ENCODE data around the gene OR5AP2. TPM values are rescaled to one million over a fixed set of nuclear protein-coding genes. Genes with fewer than 3 reads are reported as not detected.
"Not testable (repeated sequence)": the region's sequence is repeated elsewhere in the genome, so short reads cannot be mapped to it uniquely, and the experiment has no call there.

The OR5AP2 gene
- total RNA-seq, 1 experiment from 2014 or later = not detected

- DNase-seq = no peak
- Mint-ChIP-seq H3K27ac (ENCODE audit: unreplicated experiment) (no peak overlapping the region), H3K9me3 (ENCODE audit: low read depth, unreplicated experiment) (no peaks in the 10 kb centered on the region), H3K36me3 (ENCODE audit: insufficient read depth, unreplicated experiment) (no peaks in the 10 kb centered on the region), H3K4me1 (ENCODE audit: low read depth, unreplicated experiment) (no peaks in the 10 kb centered on the region), H3K27me3 (ENCODE audit: unreplicated experiment) (peaks cover under 1% of the 10 kb centered on the region), H3K4me3 (ENCODE audit: low read depth, unreplicated experiment) (no peak overlapping the region)
- BruUV-seq (replicated peaks) = no TSS peak
- TF ChIP-seq, protein P1, sequence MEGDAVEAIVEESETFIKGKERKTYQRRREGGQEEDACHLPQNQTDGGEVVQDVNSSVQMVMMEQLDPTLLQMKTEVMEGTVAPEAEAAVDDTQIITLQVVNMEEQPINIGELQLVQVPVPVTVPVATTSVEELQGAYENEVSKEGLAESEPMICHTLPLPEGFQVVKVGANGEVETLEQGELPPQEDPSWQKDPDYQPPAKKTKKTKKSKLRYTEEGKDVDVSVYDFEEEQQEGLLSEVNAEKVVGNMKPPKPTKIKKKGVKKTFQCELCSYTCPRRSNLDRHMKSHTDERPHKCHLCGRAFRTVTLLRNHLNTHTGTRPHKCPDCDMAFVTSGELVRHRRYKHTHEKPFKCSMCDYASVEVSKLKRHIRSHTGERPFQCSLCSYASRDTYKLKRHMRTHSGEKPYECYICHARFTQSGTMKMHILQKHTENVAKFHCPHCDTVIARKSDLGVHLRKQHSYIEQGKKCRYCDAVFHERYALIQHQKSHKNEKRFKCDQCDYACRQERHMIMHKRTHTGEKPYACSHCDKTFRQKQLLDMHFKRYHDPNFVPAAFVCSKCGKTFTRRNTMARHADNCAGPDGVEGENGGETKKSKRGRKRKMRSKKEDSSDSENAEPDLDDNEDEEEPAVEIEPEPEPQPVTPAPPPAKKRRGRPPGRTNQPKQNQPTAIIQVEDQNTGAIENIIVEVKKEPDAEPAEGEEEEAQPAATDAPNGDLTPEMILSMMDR (IDR thresholded peaks at IDR 0.05; ENCODE audit: unreplicated experiment) = no peak
- CTCF ChIA-PET = interaction anchor here (0.6 kb wide), 1 partner anchor 205 kb away, joined by 5 read pairs; no protein-coding TSS in a partner anchor
- intact Hi-C loops (cut with micrococcal nuclease; ENCODE audit: unreplicated experiment) = loop anchor here (10.0 kb wide), 2 partner anchors 309 to 681 kb away; no protein-coding TSS in a partner anchor
These were observed 16.3 kb downstream of the OR5AP2 start for GRCh38 chr11:56625946-56626345.

GRCh38 chr11:56624661-56625110 is 17.6 kb downstream of the OR5AP2 start:
- H3K4me1 Mint-ChIP-seq (ENCODE audit: low read depth, unreplicated experiment) = no peaks in the 10 kb centered on the region
- DNase-seq = peak; percentile 51
- TF ChIP-seq, protein P1 (IDR thresholded peaks at IDR 0.05; ENCODE audit: unreplicated experiment) = peak; percentile 45
- CTCF ChIA-PET = interaction anchor here (0.7 kb wide), 1 partner anchor 625 kb away, joined by 5 read pairs; no protein-coding TSS in a partner anchor
- no TSS peak for BruUV-seq (replicated peaks)
- H3K27ac Mint-ChIP-seq (ENCODE audit: unreplicated experiment) = no peak overlapping the region
- intact Hi-C loops (cut with micrococcal nuclease; ENCODE audit: unreplicated experiment) = loop anchor here (1.0 to 10.0 kb wide), 6 partner anchors 78 to 680 kb away; no protein-coding TSS in a partner anchor
- H3K36me3 Mint-ChIP-seq (ENCODE audit: insufficient read depth, unreplicated experiment) = no peaks in the 10 kb centered on the region
- H3K27me3 Mint-ChIP-seq (ENCODE audit: unreplicated experiment) = peaks cover 13% of the 10 kb centered on the region
- no peak overlapping the region for H3K4me3 Mint-ChIP-seq (ENCODE audit: low read depth, unreplicated experiment)
- H3K9me3 Mint-ChIP-seq (ENCODE audit: low read depth, unreplicated experiment) = no peaks in the 10 kb centered on the region

GRCh38 chr11:56611174-56611573 is 31.1 kb downstream of the OR5AP2 start:
- TF ChIP-seq, protein P1 (IDR thresholded peaks at IDR 0.05; ENCODE audit: unreplicated experiment) = no peak
- CTCF ChIA-PET = no interaction called here
- no TSS peak for BruUV-seq (replicated peaks)
- Mint-ChIP-seq H3K27me3 (ENCODE audit: unreplicated experiment) (peaks cover 14% of the 10 kb centered on the region), H3K36me3 (ENCODE audit: insufficient read depth, unreplicated experiment) (no peaks in the 10 kb centered on the region), H3K27ac (ENCODE audit: unreplicated experiment) (no peak overlapping the region), H3K9me3 (ENCODE audit: low read depth, unreplicated experiment) (no peaks in the 10 kb centered on the region), H3K4me1 (ENCODE audit: low read depth, unreplicated experiment) (no peaks in the 10 kb centered on the region), H3K4me3 (ENCODE audit: low read depth, unreplicated experiment) (no peak overlapping the region)
- intact Hi-C loops (cut with micrococcal nuclease; ENCODE audit: unreplicated experiment) = no loop called here
- DNase-seq = no peak

DNA sequence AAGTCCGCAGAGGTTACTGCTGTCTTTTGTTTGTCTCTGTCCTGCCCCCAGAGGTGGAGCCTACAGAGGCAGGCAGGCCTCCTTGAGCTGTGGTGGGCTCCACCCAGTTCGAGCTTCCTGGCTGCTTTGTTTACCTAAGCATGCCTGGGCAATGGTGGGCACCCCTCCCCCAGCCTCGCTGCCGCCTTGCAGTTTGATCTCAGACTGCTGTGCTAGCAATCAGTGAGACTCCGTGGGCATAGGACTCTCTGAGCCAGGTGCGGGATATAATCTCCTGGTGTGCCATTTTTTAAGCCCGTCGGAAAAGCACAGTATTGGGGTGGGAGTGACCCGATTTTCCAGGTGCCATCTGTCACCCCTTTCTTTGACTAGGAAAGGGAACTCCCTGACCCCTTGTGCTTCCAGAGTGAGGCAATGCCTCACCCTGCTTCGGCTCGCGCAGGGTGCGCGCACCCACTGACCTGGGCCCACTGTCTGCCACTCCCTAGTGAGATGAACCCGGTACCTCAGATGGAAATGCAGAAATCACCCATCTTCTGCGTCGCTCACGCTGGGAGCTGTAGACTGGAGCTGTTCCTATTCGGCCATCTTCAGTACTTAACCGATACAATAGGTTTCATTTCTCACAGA is 50.0 kb downstream of the OR5AP2 start:
- BruUV-seq (replicated peaks); H3K36me3 Mint-ChIP-seq (ENCODE audit: insufficient read depth, unreplicated experiment); H3K27me3 Mint-ChIP-seq (ENCODE audit: unreplicated experiment); intact Hi-C loops (cut with micrococcal nuclease; ENCODE audit: unreplicated experiment); H3K27ac Mint-ChIP-seq (ENCODE audit: unreplicated experiment); H3K9me3 Mint-ChIP-seq (ENCODE audit: low read depth, unreplicated experiment); H3K4me1 Mint-ChIP-seq (ENCODE audit: low read depth, unreplicated experiment); DNase-seq; CTCF ChIA-PET; H3K4me3 Mint-ChIP-seq (ENCODE audit: low read depth, unreplicated experiment): not testable (repeated sequence)

Other genes with a start within 250 kb of the OR5AP2 start
- gene OR5AL1, start 229.7 kb downstream of the OR5AP2 start, total RNA-seq (2022) = not detected in 2 replicates
- not detected in 2 replicates for gene OR5M3, start 169.1 kb downstream of the OR5AP2 start, total RNA-seq (2022)
- not detected in 2 replicates for gene OR5M8, start 151.1 kb downstream of the OR5AP2 start, total RNA-seq (2022)
- gene OR5M11, start 99.2 kb downstream of the OR5AP2 start, total RNA-seq (2022) = not detected in 2 replicates
- not detected in 2 replicates for gene OR5M10, start 64.7 kb downstream of the OR5AP2 start, total RNA-seq (2022)
- not detected in 2 replicates for gene OR5M1, start 27.6 kb downstream of the OR5AP2 start, total RNA-seq (2022)
- not detected in 2 replicates for gene OR5AR1, start 21.2 kb upstream of the OR5AP2 start, total RNA-seq (2022)
- gene OR9G1, start 56.7 kb upstream of the OR5AP2 start, total RNA-seq (2022) = not detected in 2 replicates
- gene OR9G4, start 106.3 kb upstream of the OR5AP2 start, total RNA-seq (2022) = not detected in 2 replicates

All from Calu3 (cell line).